Skin epidermis (tissue), 12 donors: Measurements from ENCODE around the gene CYP39A1.

Experiments used
- H3K27ac ChIP-seq, 21 experiments: fragments of 200-600 bp; sonication (generic) in 11 of 21; one replicate each; pipeline ENCODE4 v1.5.0; 2020; ENCODE audit warnings: mild to moderate bottlenecking in 3 of 21, inconsistent platforms in 2 of 21, moderate library complexity in 2 of 21
- H3K4me3 ChIP-seq, 7 experiments: fragments of 200-600 bp; sonication (generic) in 2 of 7; one replicate each; pipeline ENCODE4 v1.5.0; 2020; ENCODE audit warnings: inconsistent platforms in 2 of 7, mild to moderate bottlenecking in 2 of 7, moderate library complexity in 1 of 7

Gene CYP39A1

DNA sequence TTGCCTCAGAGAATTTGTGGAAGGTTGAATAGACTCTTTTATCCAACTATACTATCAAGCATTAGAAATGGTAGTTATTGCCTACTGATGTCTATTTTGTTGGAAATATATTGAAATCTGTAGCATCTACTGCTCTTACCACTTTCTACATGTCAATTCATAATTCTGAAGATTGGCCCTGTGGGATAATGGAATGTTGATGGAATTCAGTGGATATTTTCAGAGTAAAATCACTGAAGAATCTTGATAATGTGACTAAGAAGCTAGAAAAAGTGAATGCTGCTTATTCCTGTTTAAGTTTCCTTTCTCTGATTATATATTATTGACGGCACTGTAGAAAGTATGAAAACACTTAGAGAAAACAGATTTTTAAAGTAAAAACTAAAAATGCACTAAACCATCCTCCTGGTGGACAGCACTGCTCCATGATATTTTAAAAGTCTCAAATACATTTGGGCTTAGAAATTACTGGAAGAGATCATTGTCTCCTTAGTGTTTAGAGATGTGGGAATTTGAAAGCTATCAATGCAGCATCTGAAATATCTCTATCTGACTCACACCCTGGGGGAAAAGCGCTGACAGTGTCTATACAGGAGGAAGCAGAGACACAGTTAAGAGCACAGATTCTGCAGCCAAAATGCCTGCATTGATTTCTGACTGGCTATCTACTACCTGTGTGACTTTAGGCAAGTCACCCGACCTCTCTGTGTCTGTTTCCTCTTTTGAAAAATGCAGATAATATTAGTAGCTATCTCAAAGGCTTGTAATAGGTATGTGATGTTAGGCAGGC is 123.5 kb downstream of the CYP39A1 start:
- no peak overlapping the region for H3K27ac ChIP-seq
- H3K4me3 ChIP-seq: no peak overlapping the region

DNA sequence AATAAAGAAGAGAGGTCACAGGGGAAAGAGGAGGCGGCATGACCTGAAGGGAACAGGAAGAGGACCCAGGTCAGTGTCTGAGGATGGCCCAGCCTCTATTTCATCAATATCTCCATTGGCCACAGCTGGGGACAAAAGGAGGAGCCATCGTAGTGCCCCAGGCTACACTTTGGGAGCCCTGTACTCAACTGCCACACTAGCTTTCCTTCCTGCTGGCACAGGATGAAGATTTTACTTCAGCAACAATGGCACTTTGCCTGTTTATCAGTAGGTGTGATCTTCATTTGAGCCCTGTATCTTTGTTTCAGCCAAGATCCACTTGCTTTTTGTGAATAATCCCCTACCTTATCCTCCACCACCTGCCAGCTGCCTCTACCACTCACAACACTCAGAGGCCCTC is 126.0 kb downstream of the CYP39A1 start:
- H3K27ac ChIP-seq: no peak overlapping the region
- no peak overlapping the region for H3K4me3 ChIP-seq

- H3K4me3 ChIP-seq: no peak overlapping the region
- no peak overlapping the region for H3K27ac ChIP-seq
Measured at GRCh38 chr6:46525583-46525982, 127.0 kb downstream of the CYP39A1 start.

- Histone ChIP-seq H3K27ac (no peak overlapping the region), H3K4me3 (no peak overlapping the region)
Measured at GRCh38 chr6:46521464-46521971, 131.1 kb downstream of the CYP39A1 start.

DNA sequence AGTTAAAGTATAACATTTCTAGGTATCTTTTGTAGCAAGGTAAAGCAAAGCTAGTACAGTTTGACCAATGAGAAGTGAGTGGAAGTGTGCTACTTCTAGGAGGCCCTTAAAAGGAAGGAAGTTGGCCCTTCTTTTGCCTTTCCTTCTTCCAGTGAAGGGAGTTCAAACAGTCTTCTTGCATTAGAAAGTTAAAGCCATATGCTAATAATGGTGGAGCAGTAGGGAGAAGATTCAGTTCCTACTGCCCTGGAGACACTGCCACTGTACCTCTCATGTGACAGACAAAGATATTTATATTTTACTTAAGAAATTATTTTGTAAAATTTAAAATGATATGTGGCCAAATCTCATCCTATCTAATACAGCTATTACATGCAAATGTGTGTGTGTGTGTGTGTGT is 135.4 kb downstream of the CYP39A1 start:
- Histone ChIP-seq H3K27ac (no peak overlapping the region), H3K4me3 (no peak overlapping the region)

- Histone ChIP-seq H3K27ac (no peak overlapping the region), H3K4me3 (no peak overlapping the region)
Measured at GRCh38 chr6:46513533-46513932, 139.1 kb downstream of the CYP39A1 start.

GRCh38 chr6:46511320-46511719 is 141.3 kb downstream of the CYP39A1 start:
- Histone ChIP-seq H3K4me3 (no peak overlapping the region), H3K27ac (peak overlapping the region in 8 of 21 experiments; percentile 3 to 64 (median 28))

- Histone ChIP-seq H3K27ac (peak overlapping the region in 3 of 21 experiments; percentile 30 to 64 (median 50)), H3K4me3 (no peak overlapping the region)
Measured at GRCh38 chr6:46510651-46511050, 142.0 kb downstream of the CYP39A1 start.

DNA sequence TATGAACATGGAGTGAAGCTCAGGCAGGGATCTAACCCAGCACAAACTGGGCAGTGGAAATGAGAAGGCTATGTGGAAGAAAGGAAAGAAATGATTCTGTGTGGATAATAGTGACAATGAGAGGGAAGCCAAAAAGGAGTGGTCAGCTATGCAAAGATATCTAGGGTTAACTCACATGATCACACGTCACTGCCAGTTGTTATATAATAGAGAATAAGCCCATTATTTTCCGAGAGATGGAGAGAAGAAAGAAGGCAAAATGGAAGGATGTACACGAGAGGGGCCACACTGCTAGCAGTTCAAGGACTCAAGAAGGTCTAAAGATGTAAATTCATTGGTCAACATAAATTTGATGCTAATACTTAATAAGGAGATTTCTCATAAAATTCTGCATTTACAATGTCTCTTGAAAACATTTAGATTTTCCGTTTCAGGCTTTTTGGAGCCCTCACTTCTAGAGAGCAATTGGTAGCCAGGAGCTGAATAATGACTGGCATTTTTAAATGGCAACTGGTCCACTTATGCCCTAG is 142.6 kb downstream of the CYP39A1 start:
- H3K27ac ChIP-seq: peak overlapping the region in 1 of 21 experiments; percentile 14
- H3K4me3 ChIP-seq: no peak overlapping the region

- H3K4me3 ChIP-seq: no peak overlapping the region
- H3K27ac ChIP-seq: no peak overlapping the region
Measured at GRCh38 chr6:46509063-46509462, 143.6 kb downstream of the CYP39A1 start.

DNA sequence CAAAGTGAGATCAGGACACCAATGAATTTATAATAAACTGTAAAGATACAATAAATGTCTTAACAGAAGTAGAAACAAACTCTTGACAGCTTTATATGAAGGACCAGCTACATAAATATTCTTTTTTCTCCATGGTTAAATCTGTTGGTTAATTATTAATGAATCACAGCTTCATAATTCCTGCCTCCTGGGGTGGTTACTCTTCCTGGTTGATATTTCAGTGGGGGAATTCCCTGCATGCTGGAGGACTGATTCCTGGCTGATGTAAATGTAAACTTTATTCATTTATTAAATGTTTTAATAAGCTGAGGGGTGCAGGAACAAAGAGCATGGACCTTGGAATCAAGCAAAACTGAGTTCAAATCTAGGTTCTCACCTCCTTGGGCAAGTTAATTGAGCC is 145.2 kb downstream of the CYP39A1 start:
- no peak overlapping the region for H3K27ac ChIP-seq
- H3K4me3 ChIP-seq: no peak overlapping the region

DNA sequence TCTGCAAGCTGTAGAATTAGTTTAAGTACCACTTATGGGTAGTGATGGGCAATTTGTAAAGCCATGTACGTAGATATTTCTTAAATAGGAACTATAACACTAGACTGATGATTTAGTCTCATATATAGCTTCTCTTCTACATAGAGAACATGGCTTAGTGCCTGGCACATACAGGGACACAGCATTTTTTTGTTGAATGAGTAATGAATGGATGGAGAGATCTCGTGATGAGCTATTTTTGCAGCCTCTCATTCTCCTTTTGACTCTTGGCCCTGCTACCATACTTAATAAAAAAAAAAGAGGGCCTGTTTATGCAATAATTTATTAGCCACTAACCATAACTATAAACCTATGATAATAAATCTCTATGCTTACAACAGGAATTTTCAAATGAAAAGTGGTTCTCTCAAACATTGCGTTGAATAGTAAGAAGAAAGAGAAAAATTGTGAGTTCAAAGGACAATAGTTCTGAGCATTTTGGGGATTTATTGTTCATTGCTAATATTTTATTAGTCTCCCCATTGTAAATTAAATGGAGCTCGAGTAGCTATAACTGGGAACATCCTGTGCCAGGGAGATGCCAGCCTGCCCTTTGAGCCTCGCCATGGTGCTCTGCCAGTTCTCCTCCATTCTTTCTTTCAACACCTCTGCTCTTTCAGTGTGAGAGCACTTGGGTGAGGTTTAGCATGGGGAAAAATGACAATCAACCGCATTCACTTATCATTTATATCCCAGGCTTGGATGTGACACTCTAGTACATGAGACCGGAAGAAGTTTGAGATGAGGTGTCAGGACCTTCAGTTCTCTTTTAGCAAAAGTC is 146.7 kb downstream of the CYP39A1 start:
- Histone ChIP-seq H3K4me3 (no peak overlapping the region), H3K27ac (no peak overlapping the region)

- Histone ChIP-seq H3K4me3 (no peak overlapping the region), H3K27ac (no peak overlapping the region)
Measured at GRCh38 chr6:46504242-46504641, 148.4 kb downstream of the CYP39A1 start.

GRCh38 chr6:46502486-46503119 is 150.0 kb downstream of the CYP39A1 start:
- no peak overlapping the region for H3K4me3 ChIP-seq
- no peak overlapping the region for H3K27ac ChIP-seq

DNA sequence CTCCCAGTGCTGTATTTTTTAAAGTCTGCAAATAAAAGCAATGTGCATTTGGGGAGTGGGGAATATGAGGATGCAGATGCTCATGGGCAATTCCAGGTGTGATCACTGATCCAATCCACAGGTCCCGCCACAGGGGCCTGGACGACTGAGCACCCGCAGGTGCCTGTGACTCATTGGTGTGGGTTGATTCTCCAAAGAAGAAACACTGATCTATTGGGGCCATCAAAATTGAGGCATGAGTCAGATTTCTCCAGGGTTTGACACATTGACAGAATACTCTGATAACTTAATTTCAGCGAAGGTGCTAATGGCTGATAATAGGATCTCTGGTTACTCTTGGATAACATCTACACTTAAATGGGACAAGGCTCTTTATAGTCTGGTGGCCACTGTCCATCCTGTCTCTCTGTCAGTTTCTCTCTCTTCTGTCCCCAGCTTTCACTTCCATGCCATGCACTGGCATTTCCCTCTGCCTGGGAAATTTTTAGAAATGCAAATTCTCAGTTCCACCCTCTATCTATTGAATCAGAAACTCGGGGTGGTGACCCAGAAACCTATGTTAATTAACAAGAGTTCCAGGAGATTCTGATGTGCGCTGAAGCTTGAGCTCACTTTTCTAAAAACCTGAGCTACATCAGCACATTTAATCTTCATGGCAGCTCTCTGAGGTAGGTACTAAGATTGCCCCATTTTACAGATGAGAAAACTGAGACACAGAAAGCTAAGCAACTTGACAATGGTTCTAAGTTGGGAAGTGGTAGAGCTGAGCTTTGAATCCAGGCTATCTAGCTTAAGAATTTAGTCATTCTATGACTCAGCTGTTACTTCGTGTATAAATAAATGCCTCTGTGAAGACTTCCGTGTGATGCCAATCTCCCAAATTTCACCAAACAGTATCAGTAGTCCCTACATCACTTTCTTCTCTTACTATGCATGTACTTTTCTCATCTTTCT is 151.2 kb downstream of the CYP39A1 start:
- no peak overlapping the region for H3K4me3 ChIP-seq
- no peak overlapping the region for H3K27ac ChIP-seq

- Histone ChIP-seq H3K27ac (no peak overlapping the region), H3K4me3 (no peak overlapping the region)
Measured at GRCh38 chr6:46500382-46500781, 152.2 kb downstream of the CYP39A1 start.
